GM12874 (cell line): ENCODE data around the gene CRIP3.
A peak's percentile ranks its signal among the peaks of the same experiment; 100 is the strongest.

ENCODE experiments used
- TF ChIP-seq, protein P1 (sequence below): IDR thresholded peaks from 2 replicates; pipeline ENCODE4 v1.5.1; 2011; ENCODE audit warnings: low read depth, mild to moderate bottlenecking, control low read depth, low read length, moderate library complexity; ENCODE audit not compliant: insufficient read depth

CRIP3 gene, protein sequence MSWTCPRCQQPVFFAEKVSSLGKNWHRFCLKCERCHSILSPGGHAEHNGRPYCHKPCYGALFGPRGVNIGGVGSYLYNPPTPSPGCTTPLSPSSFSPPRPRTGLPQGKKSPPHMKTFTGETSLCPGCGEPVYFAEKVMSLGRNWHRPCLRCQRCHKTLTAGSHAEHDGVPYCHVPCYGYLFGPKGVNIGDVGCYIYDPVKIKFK

DNA sequence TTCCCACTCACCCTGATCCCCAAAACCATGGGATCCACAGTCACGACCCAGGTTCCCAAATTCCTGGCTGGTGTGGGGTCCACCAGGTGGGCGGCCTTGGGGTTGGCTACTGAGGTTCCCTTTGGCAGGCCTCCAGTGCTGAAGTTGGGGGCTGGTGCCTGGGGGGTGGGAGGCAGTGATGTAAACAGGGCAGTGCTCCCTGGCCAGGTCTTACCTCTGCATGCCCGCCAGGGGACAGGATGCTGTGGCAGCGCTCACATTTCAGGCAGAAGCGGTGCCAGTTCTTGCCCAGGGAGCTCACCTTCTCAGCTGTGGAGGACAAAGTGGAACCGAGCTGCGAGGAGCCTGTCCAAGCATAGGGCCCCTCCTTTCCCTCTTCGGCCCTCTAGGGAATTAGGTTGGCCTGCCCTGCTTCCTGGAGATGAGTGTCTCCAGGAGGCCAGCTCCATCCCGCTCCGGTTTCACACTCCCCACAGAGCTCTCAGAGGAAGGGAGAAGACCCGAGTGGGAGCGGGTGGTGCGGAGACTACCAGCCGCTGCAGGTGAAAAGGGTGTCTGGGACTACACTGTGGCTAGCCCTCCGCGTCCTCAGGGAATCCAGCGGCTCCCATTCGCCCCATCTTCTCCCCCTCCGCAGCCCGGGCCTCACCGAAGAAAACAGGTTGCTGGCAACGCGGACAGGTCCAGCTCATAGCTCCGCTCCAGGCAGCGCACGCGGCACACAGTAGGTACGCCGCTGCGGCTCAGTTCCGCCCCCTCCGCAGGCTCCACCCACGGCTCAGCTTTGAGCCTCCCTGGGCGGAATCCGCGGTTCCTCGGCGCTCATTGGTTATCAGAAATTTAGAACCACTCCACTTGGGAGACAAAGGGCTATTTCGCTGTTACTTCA is at the start of gene CRIP3:
Gene CRIP3, minus strand, starts transcription at position 726 of the 889 bp plus-strand sequence. Its CDS starts 34 bp downstream, at position 692.
- TF ChIP-seq, protein P1, sequence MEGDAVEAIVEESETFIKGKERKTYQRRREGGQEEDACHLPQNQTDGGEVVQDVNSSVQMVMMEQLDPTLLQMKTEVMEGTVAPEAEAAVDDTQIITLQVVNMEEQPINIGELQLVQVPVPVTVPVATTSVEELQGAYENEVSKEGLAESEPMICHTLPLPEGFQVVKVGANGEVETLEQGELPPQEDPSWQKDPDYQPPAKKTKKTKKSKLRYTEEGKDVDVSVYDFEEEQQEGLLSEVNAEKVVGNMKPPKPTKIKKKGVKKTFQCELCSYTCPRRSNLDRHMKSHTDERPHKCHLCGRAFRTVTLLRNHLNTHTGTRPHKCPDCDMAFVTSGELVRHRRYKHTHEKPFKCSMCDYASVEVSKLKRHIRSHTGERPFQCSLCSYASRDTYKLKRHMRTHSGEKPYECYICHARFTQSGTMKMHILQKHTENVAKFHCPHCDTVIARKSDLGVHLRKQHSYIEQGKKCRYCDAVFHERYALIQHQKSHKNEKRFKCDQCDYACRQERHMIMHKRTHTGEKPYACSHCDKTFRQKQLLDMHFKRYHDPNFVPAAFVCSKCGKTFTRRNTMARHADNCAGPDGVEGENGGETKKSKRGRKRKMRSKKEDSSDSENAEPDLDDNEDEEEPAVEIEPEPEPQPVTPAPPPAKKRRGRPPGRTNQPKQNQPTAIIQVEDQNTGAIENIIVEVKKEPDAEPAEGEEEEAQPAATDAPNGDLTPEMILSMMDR: peak; percentile 84

DNA sequence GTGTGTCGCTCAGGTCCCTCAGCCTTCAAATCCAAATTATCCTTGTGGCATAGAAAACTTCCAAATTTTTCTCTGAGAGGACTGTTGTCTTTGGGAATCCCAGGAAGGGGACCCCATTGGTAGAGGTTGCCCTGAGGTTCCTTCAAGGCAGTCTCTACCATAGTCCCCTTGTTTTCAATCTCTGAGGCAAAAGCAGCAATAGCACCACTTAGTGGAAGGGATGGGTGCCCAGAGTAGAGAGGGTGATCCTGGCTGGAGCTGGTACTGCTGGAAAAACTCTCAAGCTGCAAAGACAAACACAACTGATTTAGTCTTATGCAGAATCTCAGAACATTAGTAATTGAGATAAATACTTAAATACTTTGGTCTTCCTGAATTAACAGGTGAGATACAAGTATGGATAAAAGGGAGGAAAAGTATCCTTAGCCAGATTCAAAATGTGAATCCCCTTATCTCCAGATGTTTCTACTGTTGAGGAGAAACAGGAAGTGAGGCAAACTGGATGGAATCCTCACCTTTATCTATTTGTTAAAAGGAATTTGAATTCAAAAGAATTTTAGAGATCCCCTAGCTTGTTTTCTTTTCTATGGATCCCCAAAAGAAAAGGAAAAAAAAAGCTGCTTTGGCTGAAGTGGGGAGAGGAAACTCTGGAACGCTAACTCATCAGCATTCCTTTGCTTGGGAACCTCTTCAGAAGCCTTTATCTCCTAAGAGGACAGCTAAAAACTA is 47.4 kb upstream of the CRIP3 start:
- TF ChIP-seq, protein P1: peak; percentile 40; the same call in 1 of the 2 replicates

DNA sequence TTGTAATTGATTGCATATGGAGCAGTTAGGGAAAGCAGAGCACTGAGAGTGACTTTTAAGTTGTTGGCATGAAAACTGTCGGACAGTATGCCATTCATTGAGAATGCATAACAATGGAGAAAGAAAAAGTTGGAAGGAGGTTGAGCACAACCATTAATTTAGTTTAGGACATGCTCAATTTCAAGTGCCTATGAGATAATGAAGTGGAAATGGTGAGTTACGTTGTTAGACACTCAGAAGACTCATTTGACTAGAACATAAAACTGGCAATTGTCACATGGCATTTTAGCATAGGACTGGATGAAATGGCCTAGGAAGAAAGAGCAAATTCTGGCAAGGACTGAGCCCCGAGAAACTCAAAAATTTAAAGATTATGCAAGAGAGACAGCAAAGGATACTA is 38.8 kb upstream of the CRIP3 start:
- TF ChIP-seq, protein P1: no peak

DNA sequence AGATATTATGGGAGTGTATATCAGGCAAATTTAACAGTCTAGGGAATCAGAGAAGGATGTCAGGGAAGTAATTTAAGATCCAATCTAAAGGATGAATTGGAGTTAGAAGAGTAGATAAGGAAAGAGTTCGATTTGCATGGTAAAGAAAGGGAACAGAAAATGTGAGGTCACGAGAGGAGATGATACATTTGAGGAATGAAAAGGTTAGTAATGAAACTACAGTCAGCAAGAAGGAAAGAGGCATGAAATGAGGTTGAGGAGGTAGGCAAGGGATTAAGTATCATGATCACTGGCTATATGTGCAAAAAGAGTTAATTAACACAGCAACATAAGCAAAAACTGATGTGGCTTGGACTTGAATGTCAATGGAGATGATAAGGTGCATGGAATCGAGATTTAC is 38.4 kb upstream of the CRIP3 start:
- TF ChIP-seq, protein P1: no peak

DNA sequence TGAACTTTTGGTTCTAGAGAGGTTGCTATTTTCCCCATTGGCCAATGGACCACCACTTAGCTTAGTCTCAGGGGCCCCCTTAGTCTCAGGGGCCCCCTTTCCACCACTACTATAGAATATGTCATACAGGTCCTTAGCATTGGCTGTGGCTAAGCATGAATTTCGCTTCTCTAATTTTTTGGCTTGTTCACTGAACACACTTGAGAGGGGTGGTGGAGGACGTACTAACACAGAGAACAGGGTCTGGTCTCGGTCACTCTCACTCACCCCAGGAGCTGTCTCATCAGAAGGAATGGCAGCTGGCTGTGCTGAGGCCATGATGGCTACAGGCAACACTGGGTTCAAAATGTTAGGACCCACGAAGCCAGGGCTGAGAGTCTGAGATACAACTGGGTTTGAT is 30.5 kb upstream of the CRIP3 start:
- TF ChIP-seq, protein P1: no peak

DNA sequence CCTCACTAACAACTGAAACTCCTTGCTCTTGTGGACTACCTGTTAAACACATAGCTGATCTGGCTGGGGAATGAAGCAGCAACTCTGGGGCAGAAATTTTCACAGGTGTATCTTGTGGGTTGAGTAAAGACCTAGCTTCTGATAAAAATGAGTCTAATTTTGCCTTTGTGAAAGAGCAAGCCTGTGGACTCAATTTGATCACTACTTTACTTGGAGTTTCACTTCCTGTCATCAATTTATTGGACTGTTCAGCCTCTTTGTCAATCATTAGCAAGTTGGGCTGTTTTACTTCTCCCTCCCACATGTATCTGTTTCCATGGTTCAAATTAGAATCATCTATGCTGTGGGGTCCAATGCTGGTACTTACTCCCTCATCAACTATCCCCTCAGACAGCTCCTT is 29.6 kb upstream of the CRIP3 start:
- TF ChIP-seq, protein P1: no peak

DNA sequence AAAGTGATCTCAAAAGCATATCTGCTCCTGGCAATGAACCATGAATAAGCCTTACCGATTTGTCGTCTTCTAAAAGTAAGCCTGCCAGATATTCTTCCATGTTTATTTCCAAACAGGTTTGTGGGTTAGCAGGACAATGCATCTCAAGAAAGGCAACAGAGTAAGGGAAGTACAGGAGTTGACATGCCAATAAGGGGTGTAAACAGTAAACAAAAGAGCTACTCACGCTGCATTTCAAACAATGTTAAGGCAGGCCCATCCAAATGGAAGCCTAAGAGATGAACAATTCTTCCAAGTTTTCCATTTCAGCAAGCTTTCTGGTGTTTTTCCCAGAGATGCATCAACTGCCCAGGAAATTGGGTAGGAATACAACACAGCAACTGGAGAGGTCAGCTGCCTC is 27.8 kb upstream of the CRIP3 start:
- TF ChIP-seq, protein P1: no peak
